T-helper 17 cell (primary cell): ENCODE data around the gene ZNF200. TPM values are rescaled to one million over a fixed set of nuclear protein-coding genes. Genes with fewer than 3 reads are reported as not detected.
"Not testable (repeated sequence)": the region's sequence is repeated elsewhere in the genome, so short reads cannot be mapped to it uniquely, and the experiment has no call there.

Experiments used
- ATAC-seq: fragments of 150-1000 bp; cut with Tn5 transposase; 2 replicates; pipeline ENCODE4 v1.10.0; 2021; ENCODE audit warnings: mild to moderate bottlenecking, moderate library complexity
- DNase-seq, 3 donors: peaks; one replicate each; pipeline versions ENCODE4 v3.0.0 to v3.0.0-alpha.2; 2020 to 2021
- H3K9me3 ChIP-seq: one replicate; pipeline ENCODE4 v1.7.0; 2013; ENCODE audit warnings: low read length, mild to moderate bottlenecking; ENCODE audit not compliant: control insufficient read depth, poor library complexity, severe bottlenecking
- H3K27ac Mint-ChIP-seq: one replicate; pipeline ENCODE4 v1.8.0; 2022; ENCODE audit warnings: mild to moderate bottlenecking, moderate library complexity, mixed read lengths
- H3K27me3 Mint-ChIP-seq: one replicate; pipeline ENCODE4 v1.8.0; 2022; ENCODE audit warnings: mixed read lengths
- H3K36me3 Mint-ChIP-seq: one replicate; pipeline ENCODE4 v1.8.0; 2022; ENCODE audit warnings: low read depth, mixed read lengths
- H3K4me1 Mint-ChIP-seq: one replicate; pipeline ENCODE4 v1.8.0; 2022; ENCODE audit warnings: mild to moderate bottlenecking, mixed read lengths
- H3K4me3 Mint-ChIP-seq: one replicate; pipeline ENCODE4 v1.8.0; 2022; ENCODE audit warnings: mild to moderate bottlenecking, moderate library complexity, mixed read lengths
- total RNA-seq, 4 donors: library from RNA in 2 of 4; stranded (reverse) in 2 of 4; gene quantifications; one replicate each; pipeline ENCODE4 v1.2.3 and lab custom pipeline; 2022 to 2026

The ZNF200 gene
- total RNA-seq, 2 donors from 2014 or later: 3.2 to 4.8 TPM

- H3K36me3 Mint-ChIP-seq: no peaks in the 10 kb centered on the region
- H3K4me3 Mint-ChIP-seq: no peak overlapping the region
- DNase-seq (no peak), ATAC-seq (no peak)
- peaks cover 7% of the 10 kb centered on the region for H3K27me3 Mint-ChIP-seq
- no peaks in the 10 kb centered on the region for H3K9me3 ChIP-seq
- no peaks in the 10 kb centered on the region for H3K4me1 Mint-ChIP-seq
- H3K27ac Mint-ChIP-seq: no peak overlapping the region
These were observed 27.6 kb downstream of the ZNF200 start for GRCh38 chr16:3207086-3207953.

GRCh38 chr16:3205939-3206338 is 29.0 kb downstream of the ZNF200 start:
- not testable (repeated sequence) for H3K9me3 ChIP-seq, H3K36me3 Mint-ChIP-seq, H3K27ac Mint-ChIP-seq, H3K4me3 Mint-ChIP-seq, H3K27me3 Mint-ChIP-seq, ATAC-seq, DNase-seq, H3K4me1 Mint-ChIP-seq

DNA sequence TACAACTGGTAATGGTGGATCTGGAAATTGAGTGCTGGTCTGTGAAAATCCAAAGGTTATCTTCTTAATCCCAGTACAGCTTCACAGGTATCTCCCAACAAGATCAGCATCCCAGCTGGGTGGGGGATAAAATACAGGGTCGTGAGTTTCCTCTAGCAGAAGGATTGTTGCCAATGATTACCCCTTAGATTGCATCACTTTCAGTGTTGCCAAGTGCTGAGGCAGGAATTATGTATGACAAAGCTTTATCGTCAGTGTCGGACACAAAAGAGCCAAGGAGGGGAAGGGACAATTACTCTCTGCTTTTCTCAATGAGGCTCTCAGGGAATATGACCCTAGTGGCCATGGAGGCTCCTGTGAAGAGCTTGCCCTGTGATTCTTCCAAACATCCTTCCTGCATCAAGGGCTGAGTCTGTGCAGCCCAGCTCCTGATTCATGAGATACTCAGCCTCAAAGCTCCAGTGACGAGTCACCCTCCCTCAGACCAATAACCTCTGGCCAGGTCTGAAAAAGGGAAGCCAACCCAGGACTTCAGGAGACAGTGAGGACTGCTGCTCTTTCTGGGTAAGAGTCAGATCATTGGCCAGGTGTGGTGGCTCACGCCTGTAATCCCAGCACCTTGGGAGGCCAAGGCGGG is 31.9 kb downstream of the ZNF200 start:
- no peak overlapping the region for H3K4me3 Mint-ChIP-seq
- no peak for ATAC-seq
- H3K27ac Mint-ChIP-seq: no peak overlapping the region
- no peaks in the 10 kb centered on the region for H3K36me3 Mint-ChIP-seq
- H3K27me3 Mint-ChIP-seq: peaks cover 11% of the 10 kb centered on the region
- no peaks in the 10 kb centered on the region for H3K4me1 Mint-ChIP-seq
- no peaks in the 10 kb centered on the region for H3K9me3 ChIP-seq
- DNase-seq: no peak

GRCh38 chr16:3198334-3199072 is 36.5 kb downstream of the ZNF200 start:
- DNase-seq (no peak), ATAC-seq (no peak)
- Mint-ChIP-seq H3K27me3 (peaks cover 29% of the 10 kb centered on the region), H3K36me3 (peaks cover 3% of the 10 kb centered on the region), H3K27ac (no peak overlapping the region), H3K4me1 (peaks cover 2% of the 10 kb centered on the region), H3K4me3 (no peak overlapping the region)
- peaks cover 2% of the 10 kb centered on the region for H3K9me3 ChIP-seq

GRCh38 chr16:3197694-3198333 is 37.1 kb downstream of the ZNF200 start:
- not testable (repeated sequence) for H3K27ac Mint-ChIP-seq, H3K4me1 Mint-ChIP-seq, H3K36me3 Mint-ChIP-seq, H3K4me3 Mint-ChIP-seq, H3K9me3 ChIP-seq, DNase-seq, ATAC-seq
- H3K27me3 Mint-ChIP-seq: peaks cover 32% of the 10 kb centered on the region

- Mint-ChIP-seq H3K4me3 (no peak overlapping the region), H3K4me1 (peaks cover 7% of the 10 kb centered on the region), H3K27me3 (peaks cover 45% of the 10 kb centered on the region), H3K36me3 (peaks cover 3% of the 10 kb centered on the region), H3K27ac (no peak overlapping the region)
- peaks cover 2% of the 10 kb centered on the region for H3K9me3 ChIP-seq
- DNase-seq: no peak
- ATAC-seq: no peak
These were observed 39.0 kb downstream of the ZNF200 start for GRCh38 chr16:3195975-3196374.

DNA sequence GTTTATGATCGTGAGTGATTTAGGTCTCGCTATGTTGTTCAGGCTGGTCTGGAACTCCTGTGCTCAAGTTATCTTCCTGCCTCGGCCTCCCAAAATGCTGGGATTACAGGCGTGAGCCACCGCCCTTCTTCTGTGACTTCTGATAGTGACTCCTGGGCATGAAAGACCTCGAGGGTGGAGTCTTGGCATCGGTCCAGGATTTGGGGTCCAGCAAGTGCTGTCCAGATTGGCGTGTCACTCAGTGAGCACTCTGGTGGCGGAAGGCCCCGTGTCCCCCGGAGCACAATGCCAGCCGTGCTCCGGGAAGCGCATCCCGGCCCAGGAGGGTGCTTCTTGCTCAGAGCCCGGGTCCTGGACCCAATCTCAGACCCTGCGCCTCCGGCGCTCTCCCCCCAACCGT is 40.2 kb downstream of the ZNF200 start:
- Mint-ChIP-seq H3K27me3 (peaks cover 56% of the 10 kb centered on the region), H3K4me3 (no peak overlapping the region), H3K27ac (no peak overlapping the region), H3K4me1 (peaks cover 16% of the 10 kb centered on the region), H3K36me3 (peaks cover 3% of the 10 kb centered on the region)
- peaks cover 2% of the 10 kb centered on the region for H3K9me3 ChIP-seq
- DNase-seq (no peak), ATAC-seq (no peak)

DNA sequence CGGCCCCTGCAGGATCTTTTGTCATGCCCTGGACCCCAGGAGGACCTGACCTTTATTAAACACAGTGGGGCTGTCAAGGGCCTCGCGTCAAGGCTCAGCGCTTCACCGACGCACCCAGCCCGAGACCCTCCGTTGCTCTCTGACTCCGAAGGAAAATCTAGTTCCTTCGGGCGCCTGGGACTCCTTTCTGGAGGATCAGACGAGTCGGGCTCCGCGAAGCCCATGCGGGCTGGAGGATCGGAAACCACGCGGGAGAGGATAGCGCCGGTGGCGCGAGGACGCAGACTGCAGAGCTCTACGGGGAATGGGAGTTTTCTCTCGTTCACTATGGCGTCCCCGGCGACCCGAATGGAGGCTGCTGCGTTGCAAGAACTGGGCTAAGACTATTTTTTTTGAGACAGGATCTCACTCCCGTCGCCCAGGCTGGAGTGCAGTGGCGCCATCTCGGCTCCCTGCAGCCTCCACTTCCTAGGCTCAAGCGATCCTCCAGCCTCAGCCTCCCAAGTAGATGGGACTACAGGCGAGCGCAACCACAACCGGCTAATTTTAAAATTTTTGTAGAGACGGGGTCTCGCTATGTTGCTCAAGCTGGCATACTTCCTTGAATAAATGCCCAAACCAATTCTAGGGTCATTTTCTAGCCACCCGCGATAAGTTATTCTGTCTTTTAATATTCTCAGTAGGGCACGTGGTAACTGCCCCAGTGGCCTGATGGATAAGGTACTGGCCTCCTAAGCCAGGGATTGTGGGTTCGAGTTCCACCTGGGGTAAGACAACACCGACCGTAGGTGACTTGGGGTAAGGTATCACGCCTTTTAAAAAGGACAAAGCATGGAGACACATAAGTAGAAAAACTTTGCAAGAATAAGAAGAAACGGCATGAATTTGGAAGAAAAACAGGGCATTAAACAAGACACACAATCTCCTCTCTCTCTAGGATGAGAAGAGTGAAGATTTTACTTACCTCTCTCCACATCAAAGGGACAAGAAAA is 41.4 kb downstream of the ZNF200 start:
- no peak overlapping the region for H3K27ac Mint-ChIP-seq
- DNase-seq: no peak
- H3K4me3 Mint-ChIP-seq: no peak overlapping the region
- H3K9me3 ChIP-seq: peaks cover 2% of the 10 kb centered on the region
- peaks cover 69% of the 10 kb centered on the region for H3K27me3 Mint-ChIP-seq
- peaks cover 3% of the 10 kb centered on the region for H3K36me3 Mint-ChIP-seq
- H3K4me1 Mint-ChIP-seq: peaks cover 27% of the 10 kb centered on the region
- no peak for ATAC-seq

GRCh38 chr16:3192476-3193019 is 42.4 kb downstream of the ZNF200 start:
- Mint-ChIP-seq H3K27me3 (peaks cover 72% of the 10 kb centered on the region), H3K36me3 (peaks cover 3% of the 10 kb centered on the region), H3K4me3 (no peak overlapping the region), H3K4me1 (peaks cover 35% of the 10 kb centered on the region), H3K27ac (no peak overlapping the region)
- no peak for DNase-seq
- H3K9me3 ChIP-seq: peaks cover 2% of the 10 kb centered on the region
- ATAC-seq: no peak

GRCh38 chr16:3190949-3191353 is 44.0 kb downstream of the ZNF200 start:
- H3K9me3 ChIP-seq: peaks cover 2% of the 10 kb centered on the region
- DNase-seq: no peak
- Mint-ChIP-seq H3K4me3 (peak overlapping the region; percentile 64), H3K27ac (peak overlapping the region; percentile 55), H3K4me1 (peaks cover 35% of the 10 kb centered on the region), H3K36me3 (peaks cover 3% of the 10 kb centered on the region), H3K27me3 (peaks cover 86% of the 10 kb centered on the region)
- ATAC-seq: peak; percentile 20

DNA sequence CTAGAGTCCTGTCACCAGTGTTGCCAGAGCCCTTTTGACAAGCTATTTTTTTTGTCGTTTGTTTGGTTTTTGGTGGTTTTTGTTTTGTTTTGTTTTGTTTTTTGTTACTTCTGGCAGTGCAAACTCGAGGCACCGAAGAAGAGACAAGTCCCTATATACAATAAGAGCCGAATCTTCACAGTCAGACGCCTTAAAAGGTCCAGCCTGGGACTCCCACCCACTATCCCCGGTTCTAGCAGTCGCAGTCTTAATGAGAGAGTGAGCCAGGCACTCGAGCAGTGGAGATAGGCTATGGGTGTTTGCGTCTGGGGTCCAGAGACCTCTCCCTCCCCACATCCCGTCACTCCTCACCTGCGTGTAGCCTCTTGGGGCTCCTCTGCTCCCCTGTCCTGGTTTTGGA is 45.1 kb downstream of the ZNF200 start:
- no peak for ATAC-seq
- DNase-seq: no peak
- Mint-ChIP-seq H3K36me3 (peaks cover 3% of the 10 kb centered on the region), H3K4me3 (peak overlapping the region; percentile 80), H3K27ac (peak overlapping the region; percentile 55), H3K4me1 (peaks cover 35% of the 10 kb centered on the region), H3K27me3 (peaks cover 82% of the 10 kb centered on the region)
- peaks cover 2% of the 10 kb centered on the region for H3K9me3 ChIP-seq
